ENCODE data around the gene JAZF1. TPM values are rescaled to one million over a fixed set of nuclear protein-coding genes. Genes with fewer than 3 reads are reported as not detected.
"Not testable (repeated sequence)": the region's sequence is repeated elsewhere in the genome, so short reads cannot be mapped to it uniquely, and the experiment has no call there.

Gene JAZF1
- polyA plus RNA-seq, 4 donors: 0.67 to 4.6 (median 3.5) TPM

- no peak overlapping the region for H3K27ac ChIP-seq (ENCODE audit: low read depth in 1 of 3, low read length in 2 of 3)
Observed at GRCh38 chr7:28016297-28016696, 164.3 kb downstream of the JAZF1 start.

GRCh38 chr7:28015169-28015568 is 165.4 kb downstream of the JAZF1 start:
- 75 to 89% (median 76%) methylated on average over 4 of the region's 4 CpGs for WGBS, 3 donors
- H3K27ac ChIP-seq (ENCODE audit: low read depth in 1 of 3, low read length in 2 of 3): no peak overlapping the region
- no peak for DNase-seq
- no peak for FAIRE-seq
- H3K4me3 ChIP-seq (ENCODE audit: low read depth in 1 of 3, low read length in 3 of 3): no peak overlapping the region
- peaks cover 0 to 12% of the 10 kb centered on the region in 2 donors for H3K9me3 ChIP-seq (ENCODE audit: control insufficient read depth in 2 of 2, insufficient read depth in 1 of 2, low read depth in 1 of 2, low read length in 1 of 2)
- no peaks in the 10 kb centered on the region for H3K27me3 ChIP-seq (ENCODE audit: control insufficient read depth in 3 of 3, insufficient read depth in 3 of 3, low read length in 3 of 3)
- H3K36me3 ChIP-seq (ENCODE audit: control insufficient read depth in 3 of 3, insufficient read depth in 2 of 3, low read depth in 1 of 3, low read length in 3 of 3): no peaks in the 10 kb centered on the region
- H3K4me1 ChIP-seq (ENCODE audit: control insufficient read depth in 3 of 3, insufficient read depth in 2 of 3, low read depth in 1 of 3, low read length in 2 of 3): no peaks in the 10 kb centered on the region

More at GRCh38 chr7:28016297-28016696, 164.3 kb downstream of the JAZF1 start:
- no peaks in the 10 kb centered on the region for H3K36me3 ChIP-seq (ENCODE audit: control insufficient read depth in 3 of 3, insufficient read depth in 2 of 3, low read depth in 1 of 3, low read length in 3 of 3)
- WGBS, 3 donors: 77 to 83% (median 82%) methylated on average over 2 of the region's 2 CpGs
- no peak overlapping the region for H3K4me3 ChIP-seq (ENCODE audit: low read depth in 1 of 3, low read length in 3 of 3)
- no peaks in the 10 kb centered on the region for H3K4me1 ChIP-seq (ENCODE audit: control insufficient read depth in 3 of 3, insufficient read depth in 2 of 3, low read depth in 1 of 3, low read length in 2 of 3)
- H3K9me3 ChIP-seq (ENCODE audit: control insufficient read depth in 2 of 2, insufficient read depth in 1 of 2, low read depth in 1 of 2, low read length in 1 of 2): peaks cover 0 to 12% of the 10 kb centered on the region in 2 donors
- FAIRE-seq: no peak
- no peaks in the 10 kb centered on the region for H3K27me3 ChIP-seq (ENCODE audit: control insufficient read depth in 3 of 3, insufficient read depth in 3 of 3, low read length in 3 of 3)
- DNase-seq: no peak

- H3K36me3 ChIP-seq (ENCODE audit: control insufficient read depth in 3 of 3, insufficient read depth in 2 of 3, low read depth in 1 of 3, low read length in 3 of 3); H3K4me3 ChIP-seq (ENCODE audit: low read depth in 1 of 3, low read length in 3 of 3); H3K27ac ChIP-seq (ENCODE audit: low read depth in 1 of 3, low read length in 2 of 3); H3K4me1 ChIP-seq (ENCODE audit: control insufficient read depth in 3 of 3, insufficient read depth in 2 of 3, low read depth in 1 of 3, low read length in 2 of 3); FAIRE-seq; H3K27me3 ChIP-seq (ENCODE audit: control insufficient read depth in 3 of 3, insufficient read depth in 3 of 3, low read length in 3 of 3); DNase-seq: not testable (repeated sequence)
- WGBS, 3 donors: 87 to 94% (median 94%) methylated on average over 4 of the region's 4 CpGs
- H3K9me3 ChIP-seq (ENCODE audit: control insufficient read depth in 2 of 2, insufficient read depth in 1 of 2, low read depth in 1 of 2, low read length in 1 of 2): peaks cover 0 to 12% of the 10 kb centered on the region in 2 donors
Observed at GRCh38 chr7:28014340-28014739, 166.3 kb downstream of the JAZF1 start.

DNA sequence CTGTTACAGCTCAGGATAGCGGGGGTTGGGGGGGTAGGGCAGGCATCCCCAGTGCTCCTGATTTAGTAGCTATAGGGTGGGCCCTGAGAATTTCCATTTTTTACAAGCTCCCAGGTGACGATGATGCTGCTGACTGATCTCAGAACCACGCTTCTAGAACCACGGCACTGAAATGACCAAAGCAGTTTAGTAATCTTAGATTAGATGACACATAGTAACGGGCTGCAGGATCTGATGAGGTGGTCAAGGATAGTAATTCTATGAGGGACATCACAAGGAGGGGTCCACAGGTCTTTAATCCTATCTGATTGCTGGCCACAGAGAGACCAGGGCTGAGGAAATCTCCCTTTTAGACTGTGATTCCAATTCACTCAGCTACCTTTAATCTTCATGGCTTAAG is 167.2 kb downstream of the JAZF1 start:
- H3K27ac ChIP-seq (ENCODE audit: low read depth in 1 of 3, low read length in 2 of 3): no peak overlapping the region
- DNase-seq (no peak), FAIRE-seq (no peak)
- H3K4me1 ChIP-seq (ENCODE audit: control insufficient read depth in 3 of 3, insufficient read depth in 2 of 3, low read depth in 1 of 3, low read length in 2 of 3): no peaks in the 10 kb centered on the region
- H3K27me3 ChIP-seq (ENCODE audit: control insufficient read depth in 3 of 3, insufficient read depth in 3 of 3, low read length in 3 of 3): no peaks in the 10 kb centered on the region
- 75 to 94% (median 89%) methylated on average over 5 of the region's 5 CpGs for WGBS, 3 donors
- no peak overlapping the region for H3K4me3 ChIP-seq (ENCODE audit: low read depth in 1 of 3, low read length in 3 of 3)
- peaks cover 0 to 12% of the 10 kb centered on the region in 2 donors for H3K9me3 ChIP-seq (ENCODE audit: control insufficient read depth in 2 of 2, insufficient read depth in 1 of 2, low read depth in 1 of 2, low read length in 1 of 2)
- H3K36me3 ChIP-seq (ENCODE audit: control insufficient read depth in 3 of 3, insufficient read depth in 2 of 3, low read depth in 1 of 3, low read length in 3 of 3): no peaks in the 10 kb centered on the region

GRCh38 chr7:28013019-28013418 is 167.6 kb downstream of the JAZF1 start:
- no peak for DNase-seq
- no peak for FAIRE-seq
- no peak overlapping the region for H3K27ac ChIP-seq (ENCODE audit: low read depth in 1 of 3, low read length in 2 of 3)
- H3K27me3 ChIP-seq (ENCODE audit: control insufficient read depth in 3 of 3, insufficient read depth in 3 of 3, low read length in 3 of 3): no peaks in the 10 kb centered on the region
- peaks cover 0 to 12% of the 10 kb centered on the region in 2 donors for H3K9me3 ChIP-seq (ENCODE audit: control insufficient read depth in 2 of 2, insufficient read depth in 1 of 2, low read depth in 1 of 2, low read length in 1 of 2)
- no peak overlapping the region for H3K4me3 ChIP-seq (ENCODE audit: low read depth in 1 of 3, low read length in 3 of 3)
- 86 to 92% (median 88%) methylated on average over 2 of the region's 2 CpGs for WGBS, 3 donors
- no peaks in the 10 kb centered on the region for H3K4me1 ChIP-seq (ENCODE audit: control insufficient read depth in 3 of 3, insufficient read depth in 2 of 3, low read depth in 1 of 3, low read length in 2 of 3)
- no peaks in the 10 kb centered on the region for H3K36me3 ChIP-seq (ENCODE audit: control insufficient read depth in 3 of 3, insufficient read depth in 2 of 3, low read depth in 1 of 3, low read length in 3 of 3)

DNA sequence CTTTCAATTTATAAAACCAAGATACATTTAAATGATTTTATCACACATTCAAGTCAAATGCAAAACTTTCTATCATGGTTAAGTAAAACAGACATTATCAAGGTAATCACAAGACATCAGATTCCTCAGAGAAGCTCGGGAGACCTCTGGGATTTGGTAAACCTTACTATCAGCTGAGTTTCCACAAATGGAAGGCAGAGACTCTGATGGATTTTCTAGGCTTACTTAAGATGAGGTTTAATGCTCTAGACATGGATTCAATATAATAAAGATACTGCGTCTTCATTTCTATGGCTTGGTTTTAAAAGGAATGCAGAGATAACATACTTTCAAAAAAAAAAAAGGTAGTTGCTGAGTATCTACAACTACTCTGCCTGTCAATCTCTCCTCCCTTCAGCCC is 171.7 kb downstream of the JAZF1 start:
- peaks cover 0 to 5% (median 0%) of the 10 kb centered on the region in 3 donors for H3K4me1 ChIP-seq (ENCODE audit: control insufficient read depth in 3 of 3, insufficient read depth in 2 of 3, low read depth in 1 of 3, low read length in 2 of 3)
- no peak for FAIRE-seq
- no peaks in the 10 kb centered on the region for H3K36me3 ChIP-seq (ENCODE audit: control insufficient read depth in 3 of 3, insufficient read depth in 2 of 3, low read depth in 1 of 3, low read length in 3 of 3)
- no peaks in the 10 kb centered on the region for H3K27me3 ChIP-seq (ENCODE audit: control insufficient read depth in 3 of 3, insufficient read depth in 3 of 3, low read length in 3 of 3)
- H3K9me3 ChIP-seq (ENCODE audit: control insufficient read depth in 2 of 2, insufficient read depth in 1 of 2, low read depth in 1 of 2, low read length in 1 of 2): peaks cover 0 to under 1% of the 10 kb centered on the region in 2 donors
- no peak for DNase-seq
- no peak overlapping the region for H3K4me3 ChIP-seq (ENCODE audit: low read depth in 1 of 3, low read length in 3 of 3)
- no peak overlapping the region for H3K27ac ChIP-seq (ENCODE audit: low read depth in 1 of 3, low read length in 2 of 3)
- 60 to 75% (median 63%) methylated on average over 2 of the region's 2 CpGs for WGBS, 3 donors

DNA sequence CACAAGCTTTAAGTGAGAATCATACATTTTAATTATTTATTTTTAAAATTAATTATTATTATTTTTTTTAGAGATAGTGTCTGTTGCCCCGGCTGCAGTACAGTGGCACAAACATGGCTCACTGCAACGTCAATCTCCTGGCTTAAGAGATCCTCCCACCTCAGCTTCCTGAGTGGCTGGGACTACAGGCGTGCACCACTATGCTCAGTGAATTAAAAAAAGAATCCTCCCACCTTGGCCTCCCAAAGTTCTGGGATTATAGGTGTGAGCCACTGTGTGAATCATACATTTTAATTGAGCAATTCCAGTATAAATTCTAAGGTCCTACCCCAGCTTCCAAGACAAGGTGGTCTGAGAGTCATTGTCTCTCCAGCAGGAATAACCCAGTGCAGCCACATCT is 172.4 kb downstream of the JAZF1 start:
- FAIRE-seq: no peak
- Histone ChIP-seq H3K4me3 (ENCODE audit: low read depth in 1 of 3, low read length in 3 of 3) (no peak overlapping the region), H3K4me1 (ENCODE audit: control insufficient read depth in 3 of 3, insufficient read depth in 2 of 3, low read depth in 1 of 3, low read length in 2 of 3) (peaks cover 0 to 5% (median 0%) of the 10 kb centered on the region in 3 donors), H3K36me3 (ENCODE audit: control insufficient read depth in 3 of 3, insufficient read depth in 2 of 3, low read depth in 1 of 3, low read length in 3 of 3) (no peaks in the 10 kb centered on the region), H3K9me3 (ENCODE audit: control insufficient read depth in 2 of 2, insufficient read depth in 1 of 2, low read depth in 1 of 2, low read length in 1 of 2) (no peaks in the 10 kb centered on the region), H3K27me3 (ENCODE audit: control insufficient read depth in 3 of 3, insufficient read depth in 3 of 3, low read length in 3 of 3) (no peaks in the 10 kb centered on the region), H3K27ac (ENCODE audit: low read depth in 1 of 3, low read length in 2 of 3) (no peak overlapping the region)
- WGBS, 3 donors: 55 to 74% (median 69%) methylated on average over 3 of the region's 3 CpGs
- DNase-seq: no peak

- Histone ChIP-seq H3K36me3 (ENCODE audit: control insufficient read depth in 3 of 3, insufficient read depth in 2 of 3, low read depth in 1 of 3, low read length in 3 of 3) (no peaks in the 10 kb centered on the region), H3K9me3 (ENCODE audit: control insufficient read depth in 2 of 2, insufficient read depth in 1 of 2, low read depth in 1 of 2, low read length in 1 of 2) (no peaks in the 10 kb centered on the region), H3K27me3 (ENCODE audit: control insufficient read depth in 3 of 3, insufficient read depth in 3 of 3, low read length in 3 of 3) (no peaks in the 10 kb centered on the region), H3K27ac (ENCODE audit: low read depth in 1 of 3, low read length in 2 of 3) (no peak overlapping the region), H3K4me1 (ENCODE audit: control insufficient read depth in 3 of 3, insufficient read depth in 2 of 3, low read depth in 1 of 3, low read length in 2 of 3) (peaks cover 0 to 5% (median 0%) of the 10 kb centered on the region in 3 donors), H3K4me3 (ENCODE audit: low read depth in 1 of 3, low read length in 3 of 3) (no peak overlapping the region)
- DNase-seq (no peak), FAIRE-seq (no peak)
- WGBS, 3 donors: 65 to 89% (median 68%) methylated on average over 1 of the region's 1 CpG
Observed at GRCh38 chr7:28006491-28006890, 174.1 kb downstream of the JAZF1 start.

DNA sequence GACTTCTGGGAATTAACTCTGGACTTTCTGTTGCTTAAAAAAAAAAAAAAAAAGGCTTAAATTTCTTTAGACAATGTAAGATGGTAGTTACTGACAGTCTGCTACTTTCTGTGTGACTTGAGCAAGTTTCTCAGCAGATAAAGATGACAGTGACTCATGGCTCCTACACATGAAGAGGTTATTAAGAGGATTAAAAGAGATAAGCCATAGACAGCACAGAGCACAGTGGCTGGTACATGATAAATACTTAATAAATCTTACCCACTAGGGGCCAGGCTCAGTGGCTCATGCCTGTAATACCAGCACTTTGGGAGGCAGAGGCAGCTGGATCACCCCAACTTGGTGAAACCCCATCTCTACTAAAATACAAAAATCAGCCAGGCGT is 174.8 kb downstream of the JAZF1 start:
- no peaks in the 10 kb centered on the region for H3K36me3 ChIP-seq (ENCODE audit: control insufficient read depth in 3 of 3, insufficient read depth in 2 of 3, low read depth in 1 of 3, low read length in 3 of 3)
- H3K27me3 ChIP-seq (ENCODE audit: control insufficient read depth in 3 of 3, insufficient read depth in 3 of 3, low read length in 3 of 3): no peaks in the 10 kb centered on the region
- H3K9me3 ChIP-seq (ENCODE audit: control insufficient read depth in 2 of 2, insufficient read depth in 1 of 2, low read depth in 1 of 2, low read length in 1 of 2): no peaks in the 10 kb centered on the region
- no peak overlapping the region for H3K27ac ChIP-seq (ENCODE audit: low read depth in 1 of 3, low read length in 2 of 3)
- H3K4me1 ChIP-seq (ENCODE audit: control insufficient read depth in 3 of 3, insufficient read depth in 2 of 3, low read depth in 1 of 3, low read length in 2 of 3): peaks cover 0 to 5% (median 0%) of the 10 kb centered on the region in 3 donors
- H3K4me3 ChIP-seq (ENCODE audit: low read depth in 1 of 3, low read length in 3 of 3): no peak overlapping the region
- DNase-seq (no peak), FAIRE-seq (no peak)
- WGBS, 3 donors: 87 to 94% (median 91%) methylated on average over 1 of the region's 1 CpG
